HG02623 (cell line): Measurements from ENCODE around the gene FRMD4A.
"Not testable (repeated sequence)": the region's sequence is repeated elsewhere in the genome, so short reads cannot be mapped to it uniquely, and the experiment has no call there.

Experiments used
- ATAC-seq: cut with Tn5 transposase; IDR thresholded peaks from one replicate; pipeline ENCODE4 v1.9.1; 2021; ENCODE audit warnings: moderate library complexity; ENCODE audit not compliant: unreplicated experiment

Gene FRMD4A

DNA sequence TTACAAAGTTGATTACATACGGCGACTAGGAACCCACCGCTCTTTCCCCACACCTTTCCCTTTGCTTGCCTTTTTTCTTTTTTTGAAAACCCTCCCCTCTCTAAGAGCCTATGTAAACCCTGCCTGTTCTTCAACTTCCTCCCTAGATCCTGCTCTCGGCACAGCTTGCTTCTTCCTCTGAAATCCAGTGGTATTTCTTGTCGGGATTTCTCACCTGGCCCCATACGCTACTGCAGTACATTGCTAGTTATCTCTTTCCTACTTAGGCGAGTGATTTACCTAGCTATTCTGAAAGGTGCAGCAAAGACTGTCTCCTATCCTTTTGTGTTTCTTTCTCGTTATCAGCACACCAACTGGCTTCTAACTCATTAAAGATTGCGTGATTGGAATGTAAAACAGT is 372.9 kb downstream of the FRMD4A start:
- no peak for ATAC-seq

DNA sequence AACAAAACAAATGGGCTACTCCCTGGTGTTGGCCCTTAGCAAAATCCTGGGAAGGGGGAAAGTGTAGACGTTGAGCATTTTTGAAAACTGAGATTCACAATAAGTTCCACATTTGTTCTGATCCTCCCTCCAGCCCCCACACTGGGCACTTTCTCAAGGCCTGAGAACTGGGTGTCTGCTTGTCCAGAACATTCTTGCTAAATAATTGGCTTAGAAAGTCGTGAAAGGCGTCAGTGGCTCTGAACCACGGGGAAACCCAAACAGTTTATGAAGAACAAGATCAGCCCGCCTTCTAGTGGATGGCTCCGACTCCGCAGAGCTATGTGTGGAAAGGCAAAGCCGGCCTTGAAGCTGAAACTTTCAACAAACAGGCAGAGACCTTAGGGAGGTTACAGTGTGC is 373.9 kb downstream of the FRMD4A start:
- no peak for ATAC-seq

DNA sequence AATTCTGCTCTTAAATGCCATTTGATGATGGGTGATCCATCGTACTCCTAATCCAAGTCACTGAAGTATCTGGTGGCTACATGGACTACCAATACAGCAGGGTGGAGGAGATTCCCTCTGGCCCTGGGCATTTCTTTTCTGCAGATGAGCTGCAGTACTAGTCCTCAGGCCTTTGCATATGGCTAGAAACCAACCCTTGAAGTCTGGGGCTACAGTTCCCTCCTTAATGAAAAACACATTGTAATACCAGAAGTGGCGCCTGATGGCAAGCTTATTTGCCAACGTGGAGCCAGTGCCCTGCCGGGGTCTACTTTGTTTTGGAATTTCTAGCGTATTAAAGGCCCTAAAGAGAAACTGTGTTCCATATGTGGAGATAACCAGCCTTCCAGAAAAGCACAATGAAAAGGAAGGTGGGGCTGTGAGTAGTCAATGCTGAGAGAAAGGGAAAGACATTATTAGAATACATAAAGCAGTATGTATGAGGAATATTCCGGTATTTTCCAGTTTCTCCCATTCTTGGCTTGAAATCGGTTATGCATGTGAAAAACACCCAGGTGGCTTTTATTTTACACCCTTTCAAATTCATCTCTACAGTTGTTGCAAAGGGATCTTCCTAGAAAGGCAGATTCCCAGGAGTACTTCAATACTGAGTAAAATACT is 375.2 kb downstream of the FRMD4A start:
- ATAC-seq: no peak

DNA sequence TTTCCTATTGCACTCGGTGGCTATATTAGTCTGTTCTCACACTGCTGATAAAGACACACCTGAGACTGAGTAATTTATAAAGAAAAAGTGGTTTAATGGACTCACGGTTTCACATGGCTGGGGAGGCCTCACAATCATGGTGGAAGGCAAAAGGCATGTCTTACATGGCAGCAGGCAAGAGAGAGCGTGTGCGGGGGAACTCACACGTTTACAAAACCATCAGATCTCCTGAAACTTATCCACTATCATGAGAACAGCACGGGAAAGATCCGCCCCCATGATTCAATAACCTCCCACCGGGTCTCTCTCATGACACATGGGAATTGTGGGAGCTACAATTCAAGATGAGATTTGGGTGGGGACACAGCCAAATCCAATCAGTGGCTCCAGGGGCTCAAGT is 376.5 kb downstream of the FRMD4A start:
- not testable (repeated sequence) for ATAC-seq

DNA sequence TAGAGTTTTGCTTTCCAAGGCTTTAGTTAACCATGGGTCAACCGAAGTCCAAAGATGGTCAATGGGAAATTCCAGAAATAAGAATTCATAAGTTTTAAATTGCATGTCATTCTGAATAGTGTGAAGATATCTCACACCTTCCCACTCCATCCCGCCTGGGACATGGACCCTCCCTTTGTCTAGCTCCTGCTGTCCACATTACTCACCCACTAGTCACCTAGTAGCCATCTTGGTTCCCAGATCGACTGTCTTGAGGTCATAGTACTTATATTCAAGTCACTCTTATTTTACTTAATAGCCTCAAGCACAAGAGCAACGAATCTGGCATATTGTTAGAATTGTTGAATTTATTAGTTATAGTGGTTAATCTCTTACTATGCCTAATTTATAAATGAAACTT is 377.4 kb downstream of the FRMD4A start:
- ATAC-seq: no peak

DNA sequence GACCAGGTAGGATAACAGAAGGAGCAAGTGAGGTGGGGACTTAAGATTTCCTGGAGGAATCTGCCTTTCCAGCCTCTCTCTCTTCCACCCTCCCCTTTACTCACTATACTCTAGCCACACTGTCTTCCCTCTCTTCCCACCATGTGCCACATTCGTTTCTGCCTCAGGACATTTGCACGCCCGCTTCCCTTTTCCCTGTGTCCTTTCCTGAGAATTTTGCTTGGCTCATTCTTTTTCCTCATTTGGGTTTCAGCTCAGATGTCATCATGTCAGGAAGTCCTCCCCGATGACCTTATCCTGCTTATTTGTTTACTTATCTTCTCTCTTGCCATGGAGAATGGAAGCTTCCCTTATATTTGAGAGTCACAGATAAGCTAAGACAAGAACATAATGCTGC is 380.2 kb downstream of the FRMD4A start:
- no peak for ATAC-seq

DNA sequence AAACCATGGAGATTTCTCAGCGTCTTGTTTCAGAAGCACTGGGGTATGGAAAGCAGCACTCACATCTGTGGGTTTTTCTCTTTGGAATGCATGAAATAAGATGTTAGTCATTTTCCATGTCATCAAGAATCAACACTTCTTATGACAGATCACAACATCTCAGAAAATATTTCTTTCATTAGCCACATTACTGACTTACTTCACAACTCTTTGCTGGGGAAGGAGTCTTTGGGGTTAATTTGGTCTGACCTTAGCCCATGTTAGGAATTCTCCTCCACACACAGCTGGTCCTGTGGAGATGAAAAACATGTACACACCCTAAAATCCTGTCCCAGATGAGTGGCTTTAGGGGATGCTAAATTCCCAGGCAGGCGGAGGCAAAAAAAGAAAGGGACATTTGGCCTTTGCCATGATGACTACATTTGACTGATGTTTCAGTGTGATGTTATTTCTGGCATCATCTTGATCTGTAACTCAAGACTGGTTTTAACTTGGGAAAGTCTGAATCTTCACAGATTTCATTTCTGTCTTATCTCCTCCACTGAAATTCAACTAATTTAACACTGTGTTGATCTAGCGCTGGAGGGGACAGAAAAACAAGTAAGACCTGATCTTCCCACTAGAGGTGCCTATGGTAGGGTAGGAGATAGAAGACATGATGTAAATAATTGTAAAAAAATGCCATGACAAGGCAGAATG is 380.7 kb downstream of the FRMD4A start:
- ATAC-seq: no peak

DNA sequence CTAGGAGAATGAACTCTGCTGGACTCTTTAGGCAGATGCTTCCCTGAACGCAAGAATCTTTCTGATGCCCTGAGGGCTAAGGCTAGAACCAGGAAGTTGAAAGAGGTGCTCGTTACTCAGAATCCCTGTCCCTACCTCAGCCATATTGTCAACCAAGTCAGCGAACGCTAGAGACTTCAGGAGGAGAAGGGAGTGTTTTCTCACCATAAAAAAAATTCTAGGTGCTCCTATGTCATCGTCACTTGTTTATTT is 384.6 kb downstream of the FRMD4A start:
- no peak for ATAC-seq

DNA sequence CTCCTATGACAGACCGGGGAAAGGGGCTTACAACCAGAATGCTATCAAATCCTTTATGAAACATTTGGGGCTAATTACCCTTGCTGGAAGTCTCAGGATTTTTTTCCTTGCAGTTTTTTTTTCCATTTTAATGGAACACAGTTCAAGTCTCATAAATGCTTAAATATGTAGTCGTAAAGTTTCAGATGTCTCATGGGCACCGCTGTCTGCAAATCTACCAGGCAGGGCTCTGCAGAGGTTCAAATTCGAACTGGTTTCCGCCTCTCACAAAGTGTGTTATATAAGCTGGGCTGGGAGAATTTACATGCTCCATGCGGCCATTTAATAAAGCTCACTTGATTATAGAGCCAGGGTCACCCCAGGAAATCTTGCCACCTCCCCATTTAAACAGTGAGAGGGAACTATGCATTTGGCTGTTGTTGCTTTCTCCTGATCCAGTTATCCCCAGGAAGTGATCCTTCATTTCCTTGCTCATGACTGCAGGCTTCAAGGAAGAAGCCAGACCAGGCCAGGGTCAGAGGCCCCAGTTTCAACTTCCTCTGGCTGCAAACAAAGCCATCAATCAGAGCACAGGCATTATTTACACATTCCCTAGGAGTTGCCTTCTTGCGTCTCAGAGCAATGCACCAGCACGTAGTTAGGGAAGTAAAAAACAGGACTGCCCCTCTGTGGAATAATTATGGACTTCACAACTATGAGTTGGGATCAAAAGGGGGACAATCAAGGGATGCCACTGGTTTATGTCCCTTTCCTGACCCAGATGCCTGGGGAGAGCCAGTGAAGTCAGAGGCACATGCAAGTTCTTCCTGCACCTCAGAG is 385.1 kb downstream of the FRMD4A start:
- no peak for ATAC-seq

DNA sequence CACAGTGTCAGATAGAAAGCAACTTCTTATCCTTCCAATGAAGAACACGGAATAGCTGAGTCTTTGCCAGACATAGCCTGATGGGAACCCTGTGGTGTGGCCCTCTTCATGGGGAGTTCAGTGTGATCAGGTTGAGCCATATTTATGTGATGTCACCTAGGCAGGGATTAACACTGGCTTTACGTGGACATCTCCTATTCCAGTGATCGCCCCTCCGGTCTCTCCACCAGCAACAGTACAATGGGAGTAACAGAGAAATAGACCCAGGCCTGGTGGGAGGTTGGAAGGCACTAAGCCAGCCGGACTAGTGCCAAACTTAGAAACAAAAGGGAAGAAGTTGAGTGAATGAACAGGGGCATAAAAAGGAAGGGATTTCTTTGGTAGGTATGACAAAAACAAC is 385.9 kb downstream of the FRMD4A start:
- no peak for ATAC-seq

DNA sequence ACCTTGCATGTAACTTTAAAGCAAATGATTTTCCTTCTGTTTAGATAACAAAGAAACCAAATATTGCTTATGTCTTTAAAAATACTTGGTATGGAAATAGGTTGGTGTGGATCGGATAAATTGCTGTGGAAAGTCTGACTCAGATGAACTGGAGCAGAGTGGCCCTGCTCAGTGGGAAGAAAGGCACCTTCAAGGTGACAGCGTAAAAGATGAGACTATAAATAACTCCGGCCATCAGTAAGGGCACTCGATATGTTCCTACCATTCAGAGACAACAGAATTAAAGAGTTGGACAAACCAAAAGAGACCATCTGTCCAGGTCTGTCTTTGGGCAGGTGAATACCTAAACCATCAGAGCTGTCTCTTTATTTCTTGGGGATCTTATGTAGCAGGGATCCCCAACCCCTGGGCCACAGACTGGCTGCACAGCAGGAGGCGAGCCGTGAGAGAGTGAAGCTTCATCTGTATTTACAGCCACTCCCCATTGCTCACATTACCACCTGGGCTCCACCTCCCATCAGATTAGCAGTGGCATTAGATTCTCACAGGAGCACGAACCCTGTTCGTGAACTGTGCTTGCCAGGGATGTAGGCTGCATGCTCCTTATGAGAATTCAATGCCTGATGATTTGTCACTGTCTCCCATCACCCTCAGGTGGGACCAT is 386.9 kb downstream of the FRMD4A start:
- ATAC-seq: no peak

DNA sequence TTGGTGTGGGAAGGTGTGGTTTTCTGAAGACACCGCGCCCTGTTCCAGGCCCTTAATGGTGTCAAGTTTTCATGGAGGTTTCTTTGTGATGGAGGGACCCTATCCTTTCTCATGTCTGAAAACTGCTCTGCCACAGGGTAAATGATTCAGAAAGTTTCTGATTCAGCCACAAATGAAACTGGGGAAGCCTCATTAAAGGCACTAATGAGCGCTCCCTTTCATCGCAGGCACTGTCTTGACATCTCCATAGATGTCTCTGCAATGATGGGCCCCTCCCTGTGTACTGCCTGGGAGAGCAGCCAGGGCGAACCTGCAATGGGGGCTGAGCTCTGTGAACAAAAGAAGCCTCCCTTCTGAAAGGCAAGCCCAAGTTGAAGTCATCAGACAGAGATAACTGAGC is 388.7 kb downstream of the FRMD4A start:
- ATAC-seq: no peak

DNA sequence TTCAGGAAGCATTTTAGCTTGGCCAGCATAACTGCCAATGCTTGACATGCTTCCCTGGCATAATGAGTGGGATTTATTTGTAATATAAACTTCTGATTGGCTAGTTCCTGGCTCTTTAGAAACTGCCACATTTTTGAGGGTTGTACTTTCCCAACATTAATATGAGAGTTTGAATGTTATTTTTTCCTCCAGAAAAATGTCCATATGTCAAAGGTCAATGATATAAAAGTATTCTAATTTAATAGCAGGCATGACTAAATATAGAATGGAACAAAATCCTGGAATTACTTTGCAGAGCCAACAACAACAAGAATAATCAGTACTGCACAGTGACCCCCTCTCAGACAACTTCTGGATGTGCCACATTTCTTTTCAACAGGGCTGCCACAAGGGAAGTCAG is 391.3 kb downstream of the FRMD4A start:
- no peak for ATAC-seq

DNA sequence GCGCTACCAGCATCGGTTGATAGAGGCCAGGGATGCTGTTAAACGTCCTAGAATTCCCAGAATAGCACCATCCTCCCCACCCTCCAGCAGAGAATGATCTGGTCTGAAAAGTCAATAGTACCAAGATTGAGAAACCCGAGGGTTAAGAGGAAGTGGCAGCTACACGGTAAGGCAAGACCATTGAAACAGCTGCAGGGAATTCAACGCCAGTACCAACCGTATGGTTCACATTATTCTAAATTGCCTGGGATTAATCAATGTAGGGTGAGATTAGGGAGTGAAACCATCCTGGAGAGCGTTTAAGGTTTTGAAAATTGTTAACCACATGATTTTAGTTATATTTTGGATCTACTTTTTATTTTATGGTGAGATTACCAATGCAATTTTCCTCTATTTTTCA is 391.8 kb downstream of the FRMD4A start:
- no peak for ATAC-seq

DNA sequence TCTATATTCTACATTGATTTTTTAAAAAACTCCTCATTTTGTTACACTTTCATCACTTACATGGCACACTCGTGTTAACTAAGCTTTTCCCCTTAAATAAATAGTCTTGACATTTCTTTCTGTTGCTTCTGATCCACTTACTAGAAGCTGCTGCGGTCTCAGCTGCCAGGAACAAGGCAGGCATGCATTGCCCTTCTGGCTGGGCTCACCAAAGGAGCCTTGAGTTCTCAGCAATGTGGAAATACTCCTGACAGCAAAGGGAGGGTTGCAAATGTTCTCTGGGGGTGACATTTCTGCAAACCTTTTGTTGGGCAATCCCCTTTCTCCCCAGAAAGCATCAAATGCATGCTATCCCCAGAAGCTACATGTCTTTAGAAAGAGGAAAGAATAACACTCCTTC is 393.9 kb downstream of the FRMD4A start:
- no peak for ATAC-seq

DNA sequence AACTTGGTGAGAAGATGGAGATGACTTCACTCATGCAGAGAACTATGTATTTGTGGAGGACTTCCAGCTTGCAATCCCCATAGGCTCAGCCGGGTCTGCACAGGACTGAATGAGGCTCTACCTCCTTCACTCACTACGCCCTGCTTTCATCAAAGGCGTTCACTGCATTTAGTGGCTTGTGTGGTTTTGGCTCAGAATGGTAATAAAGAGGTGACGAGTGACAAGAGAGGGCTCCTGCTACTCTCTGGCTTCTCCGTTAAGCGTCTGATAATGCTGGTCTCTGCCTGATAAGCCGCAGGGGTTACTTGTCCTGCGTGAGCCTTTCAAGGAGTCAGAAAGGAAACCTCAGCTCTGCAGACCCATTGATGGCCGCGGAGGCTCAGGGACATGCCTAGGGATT is 400.6 kb downstream of the FRMD4A start:
- ATAC-seq: no peak

DNA sequence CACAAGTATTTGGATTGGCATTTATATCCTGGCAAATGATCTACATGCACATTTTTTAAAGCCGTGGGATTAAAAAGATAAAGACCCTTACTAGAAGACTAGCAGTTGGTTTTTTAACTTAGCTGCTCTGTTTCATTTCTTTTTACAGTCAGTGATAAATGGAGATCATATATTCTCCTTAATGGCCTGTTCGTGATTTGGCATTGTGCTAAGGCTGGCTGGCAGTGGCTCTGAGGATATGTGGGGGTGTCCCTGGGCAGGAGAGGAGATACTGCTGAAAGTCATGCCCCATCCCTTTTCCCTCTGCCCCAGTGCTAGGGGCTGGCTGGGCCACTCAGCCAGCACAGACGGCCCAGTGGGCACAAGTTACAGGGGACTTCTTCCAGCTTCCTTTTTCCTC is 402.3 kb downstream of the FRMD4A start:
- ATAC-seq: no peak

DNA sequence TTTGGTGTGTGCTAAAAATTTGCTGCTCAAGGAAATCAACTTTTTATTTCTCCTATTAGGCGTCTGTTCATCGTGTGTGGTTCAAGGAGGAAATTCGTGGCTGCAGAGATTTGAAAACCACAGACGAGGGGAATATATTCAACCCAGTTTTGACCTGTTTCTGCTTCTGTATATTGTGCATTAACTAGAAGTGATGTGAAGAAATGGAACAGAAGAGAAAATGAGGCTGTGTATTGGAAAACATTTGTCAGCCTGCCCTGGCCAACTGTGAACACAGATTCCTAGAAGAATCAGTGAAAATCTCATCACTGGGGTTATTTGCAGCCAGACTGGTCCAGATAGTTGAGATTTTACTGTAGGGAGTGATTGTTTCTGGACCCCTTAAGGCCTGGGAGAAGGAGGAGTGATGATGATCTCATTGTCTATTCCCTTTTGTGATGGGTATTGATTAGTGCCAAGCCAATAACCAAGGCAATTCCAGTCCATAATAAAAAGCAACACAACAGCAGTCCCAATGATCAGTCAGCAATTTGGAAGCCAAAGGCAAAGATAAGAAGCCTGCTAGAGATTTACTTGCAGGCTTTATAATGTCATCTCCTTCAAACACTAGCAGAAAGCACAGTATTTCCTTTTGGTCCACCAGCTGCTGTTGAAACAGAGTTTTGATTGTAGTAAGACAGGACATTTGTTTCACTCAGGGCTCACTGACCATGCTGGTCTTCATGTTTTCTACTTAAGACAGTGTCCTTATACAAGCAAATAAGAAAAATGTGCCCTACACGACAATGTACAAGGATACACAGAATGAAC is 404.5 kb downstream of the FRMD4A start:
- no peak for ATAC-seq

DNA sequence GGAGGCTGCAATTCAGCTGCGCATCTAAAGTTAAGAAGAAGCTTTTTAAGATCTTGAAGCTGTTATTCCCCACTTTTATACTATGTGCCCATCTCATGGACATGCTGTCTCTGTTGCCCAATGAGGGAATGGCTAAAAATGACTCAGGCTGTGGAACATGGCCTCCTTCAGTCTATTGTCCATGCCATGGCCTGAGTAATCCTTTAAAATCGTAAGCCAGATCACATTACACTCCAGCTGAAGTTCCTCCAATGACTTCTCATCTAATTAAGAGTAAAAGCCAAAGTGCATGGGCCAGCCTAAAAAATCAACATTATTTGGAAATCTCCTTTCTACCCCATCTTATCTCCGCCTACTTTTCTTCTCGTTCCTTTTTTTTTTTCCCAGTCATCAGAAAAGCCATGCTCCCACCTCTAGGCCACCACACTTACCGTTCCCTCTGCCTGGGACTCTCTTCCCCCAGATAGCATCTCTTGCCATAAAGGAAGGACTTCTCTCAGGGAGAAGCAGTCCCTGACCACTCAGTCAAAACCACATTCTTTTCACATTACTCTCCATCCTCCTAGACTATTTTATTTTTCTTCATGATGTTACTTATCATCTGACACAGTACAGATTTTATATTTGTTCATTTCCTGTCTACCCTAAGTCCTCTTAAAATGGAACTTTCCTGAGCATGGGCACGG is 406.5 kb downstream of the FRMD4A start:
- no peak for ATAC-seq

DNA sequence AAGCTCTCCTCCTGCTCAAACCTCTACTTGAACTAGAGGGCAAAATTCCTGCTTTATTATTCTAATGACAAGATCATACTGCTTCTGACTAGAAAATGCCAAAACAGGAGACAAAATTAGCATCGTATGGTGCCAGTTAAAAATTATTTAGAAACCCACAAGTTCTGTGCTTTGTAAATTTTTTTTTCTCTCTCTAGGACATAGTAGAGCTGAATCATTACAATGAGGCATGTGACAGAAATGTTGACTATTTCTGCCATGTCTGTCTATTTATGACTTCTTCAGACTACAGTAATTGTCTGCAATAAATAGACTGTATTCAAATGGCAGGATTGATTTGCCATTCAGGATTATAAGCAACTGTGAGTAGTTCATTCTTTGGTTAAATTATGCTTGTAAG is 408.1 kb downstream of the FRMD4A start:
- ATAC-seq: no peak
